T-cell (primary cell): ENCODE results near the gene UROC1. TPM values are rescaled to one million over a fixed set of nuclear protein-coding genes. Genes with fewer than 3 reads are reported as not detected.

ENCODE experiments used
- ATAC-seq, 4 experiments: fragments of 200-7000 bp in 3 of 4; fragments of 150-1000 bp in 1 of 4; cut with Tn5 transposase; replicated peaks in 1 of 4; 1 replicate in 3 of 4; 2 replicates in 1 of 4; pipeline ENCODE4 v1.10.0; 2021; ENCODE audit warnings: moderate library complexity in 3 of 4, mild to moderate bottlenecking in 2 of 4, moderate number of reproducible peaks in 1 of 4
- CTCF ChIA-PET, 2 donors: fragments of 300-600 bp; sonication (Branson Sonifier 250); formaldehyde crosslinking; loops; one replicate each; lab custom pipeline; 2022; ENCODE audit warnings: antibody characterized with exemption in 2 of 2; lab: Charles Lee
- POLR2A ChIA-PET, 2 donors: fragments of 300-600 bp; sonication (Branson Sonifier 250); formaldehyde crosslinking; loops; one replicate each; lab custom pipeline; 2022; ENCODE audit warnings: antibody characterized with exemption in 2 of 2; lab: Charles Lee
- DNase-seq, 35 experiments: peaks; one replicate each; pipeline versions ENCODE4 v3.0.0 to v3.0.0-alpha.2; 2013 to 2023
- H3K27ac ChIP-seq: one replicate; pipeline ENCODE4 v1.5.1; 2013; ENCODE audit warnings: low read length
- H3K27me3 ChIP-seq, 2 experiments: replicated peaks in 1 of 2; 1 replicate in 1 of 2; 2 replicates in 1 of 2; pipeline versions ENCODE4 v1.6.1 to v1.7.0; 2013; ENCODE audit warnings: low read length in 1 of 2, mixed read lengths in 1 of 2; ENCODE audit not compliant: control insufficient read depth in 2 of 2, insufficient read depth in 2 of 2; ENCODE audit errors: extremely low read depth in 1 of 2
- H3K36me3 ChIP-seq, 2 donors: 1 replicate in 1 of 2; 2 replicates in 1 of 2; pipeline versions ENCODE4 v1.6.1 to v1.7.0; 2013; ENCODE audit warnings: low read length in 1 of 2; ENCODE audit not compliant: control insufficient read depth in 2 of 2, insufficient read depth in 1 of 2; ENCODE audit errors: extremely low read depth in 1 of 2
- H3K4me1 ChIP-seq, 2 experiments: 1 replicate in 1 of 2; 2 replicates in 1 of 2; pipeline versions ENCODE4 v1.6.1 to v1.7.0; 2013; ENCODE audit warnings: low read length in 2 of 2, mixed read lengths in 1 of 2; ENCODE audit not compliant: insufficient read depth in 2 of 2, control insufficient read depth in 1 of 2; ENCODE audit errors: extremely low read depth in 1 of 2
- H3K4me3 ChIP-seq, 2 donors: 1 replicate in 1 of 2; 2 replicates in 1 of 2; pipeline versions ENCODE4 v1.5.1 to v1.7.0; 2013; ENCODE audit warnings: mild to moderate bottlenecking in 2 of 2, low read length in 1 of 2, moderate library complexity in 1 of 2; ENCODE audit not compliant: control insufficient read depth in 1 of 2; ENCODE audit errors: extremely low read depth in 1 of 2
- H3K9me3 ChIP-seq: 2 replicates; pipeline ENCODE4 v1.7.0; 2013
- H3K27ac Mint-ChIP-seq, 2 donors: one replicate each; pipeline ENCODE4 v1.8.0; 2020 to 2021; ENCODE audit warnings: mild to moderate bottlenecking in 2 of 2, mixed read lengths in 2 of 2
- H3K27me3 Mint-ChIP-seq, 2 donors: one replicate each; pipeline ENCODE4 v1.8.0; 2021 to 2022; ENCODE audit warnings: mixed read lengths in 2 of 2
- H3K36me3 Mint-ChIP-seq: one replicate; pipeline ENCODE4 v1.8.0; 2021; ENCODE audit warnings: mixed read lengths
- H3K4me1 Mint-ChIP-seq, 3 donors: one replicate each; pipeline ENCODE4 v1.8.0; 2020 to 2022; ENCODE audit warnings: mixed read lengths in 3 of 3, mild to moderate bottlenecking in 1 of 3
- H3K4me3 Mint-ChIP-seq, 3 donors: one replicate each; pipeline ENCODE4 v1.8.0; 2020 to 2022; ENCODE audit warnings: mild to moderate bottlenecking in 3 of 3, mixed read lengths in 3 of 3, moderate library complexity in 3 of 3
- H3K9me3 Mint-ChIP-seq, 3 donors: one replicate each; pipeline ENCODE4 v1.8.0; 2020 to 2022; ENCODE audit warnings: mixed read lengths in 3 of 3
- WGBS: methylation state at CpG from one replicate; pipeline ENCODE4 v1.1.5; 2013; ENCODE audit warnings: missing lambda C conversion rate; ENCODE audit not compliant: insufficient coverage; 5-methylcytosine and 5-hydroxymethylcytosine counted together
- total RNA-seq, 35 experiments: library from RNA in 6 of 35; stranded (reverse) in 6 of 35; fragments of 120-200 nt in 1 of 35; gene quantifications; one replicate each; pipeline versions ENCODE4 v1.2.1 to v1.2.4 and lab custom pipeline; 2013 to 2026

The UROC1 gene
- total RNA-seq, 5 donors from 2014 or later (not counting 1 experiment from before 2014, with no cell fraction given): 0.09 TPM; not detected in 4

GRCh38 chr3:126523745-126524428 is 6.3 kb upstream of the UROC1 start, which contains the start of gene CHST13:
Gene CHST13, plus strand, starts transcription at chr3:126524155. Its CDS starts 178 bp downstream, at chr3:126524333.
- ChIA-PET CTCF (interaction anchor here in 1 of 2 donors (0.7 kb wide), 3 partner anchors 345 to 511 kb away, joined by 3 to 6 read pairs (median 6); no protein-coding TSS in a partner anchor), POLR2A (no interaction called here)
- Histone ChIP-seq H3K4me1 (peaks cover 0 to 7% of the 10 kb centered on the region in 2 experiments), H3K27ac (no peak within 1 kb of the TSS), H3K36me3 (no peaks in the 10 kb centered on the region), H3K9me3 (no peaks in the 10 kb centered on the region), H3K4me3 (no peak within 1 kb of the TSS), H3K27me3 (peaks cover 0 to 44% of the 10 kb centered on the region in 2 experiments)
- H3K9me3 Mint-ChIP-seq: no peaks in the 10 kb centered on the region
- H3K4me1 Mint-ChIP-seq: no peaks in the 10 kb centered on the region
- H3K27me3 Mint-ChIP-seq: peaks cover 12 to 24% of the 10 kb centered on the region in 2 donors
- peak within 1 kb of the TSS in 1 of 3 donors; percentile 12 for H3K4me3 Mint-ChIP-seq
- no peak for ATAC-seq
- peak in 1 of 35 experiments; percentile 10 for DNase-seq
- WGBS: 12% methylated on average over 56 of the region's 56 CpGs
- no peak within 1 kb of the TSS for H3K27ac Mint-ChIP-seq
- H3K36me3 Mint-ChIP-seq: no peaks in the 10 kb centered on the region

GRCh38 chr3:126522363-126522788 is 4.8 kb upstream of the UROC1 start:
- peaks cover 12 to 24% of the 10 kb centered on the region in 2 donors for H3K27me3 Mint-ChIP-seq
- POLR2A ChIA-PET: no interaction called here

GRCh38 chr3:126521122-126521891 is 3.7 kb upstream of the UROC1 start:
- no peaks in the 10 kb centered on the region for H3K9me3 ChIP-seq
- ChIA-PET POLR2A (no interaction called here), CTCF (interaction anchor here (0.6 to 1.1 kb wide), 3 partner anchors 91 to 1295 kb away, joined by 3 to 7 read pairs (median 3); no protein-coding TSS in a partner anchor)
- H3K36me3 ChIP-seq: no peaks in the 10 kb centered on the region
- ATAC-seq (no peak), DNase-seq (no peak)
- H3K27ac ChIP-seq: no peak overlapping the region
- no peak overlapping the region for H3K4me3 Mint-ChIP-seq
- H3K36me3 Mint-ChIP-seq: no peaks in the 10 kb centered on the region
- no peak overlapping the region for H3K4me3 ChIP-seq
- 81% methylated on average over 11 of the region's 11 CpGs for WGBS
- no peaks in the 10 kb centered on the region for H3K4me1 Mint-ChIP-seq
- no peaks in the 10 kb centered on the region for H3K9me3 Mint-ChIP-seq
- H3K27me3 Mint-ChIP-seq: peaks cover 12 to 24% of the 10 kb centered on the region in 2 donors
- no peak overlapping the region for H3K27ac Mint-ChIP-seq
- H3K27me3 ChIP-seq: peaks cover 0 to 55% of the 10 kb centered on the region in 2 experiments
- H3K4me1 ChIP-seq: peaks cover 0 to 7% of the 10 kb centered on the region in 2 experiments

More at GRCh38 chr3:126522363-126522788, 4.8 kb upstream of the UROC1 start:
- H3K4me3 Mint-ChIP-seq: no peak overlapping the region
- H3K4me1 ChIP-seq: peaks cover 0 to 7% of the 10 kb centered on the region in 2 experiments
- DNase-seq (peak in 22 of 35 experiments; percentile 4 to 57 (median 28)), ATAC-seq (peak in 3 of 4 experiments; percentile 24 to 41 (median 25))
- H3K9me3 ChIP-seq: no peaks in the 10 kb centered on the region
- H3K27ac ChIP-seq: no peak overlapping the region
- H3K4me3 ChIP-seq: no peak overlapping the region
- no peaks in the 10 kb centered on the region for H3K9me3 Mint-ChIP-seq
- H3K4me1 Mint-ChIP-seq: no peaks in the 10 kb centered on the region
- H3K36me3 ChIP-seq: no peaks in the 10 kb centered on the region
- H3K27me3 ChIP-seq: peaks cover 0 to 57% of the 10 kb centered on the region in 2 experiments
- no peak overlapping the region for H3K27ac Mint-ChIP-seq
- 2% methylated on average over 6 of the region's 6 CpGs for WGBS
- CTCF ChIA-PET: interaction anchor here (0.5 to 1.1 kb wide), 11 partner anchors 28 to 1632 kb away, joined by 3 to 5 read pairs (median 3); no protein-coding TSS in a partner anchor
- H3K36me3 Mint-ChIP-seq: no peaks in the 10 kb centered on the region

GRCh38 chr3:126519506-126520455 is 2.2 kb upstream of the UROC1 start:
- POLR2A ChIA-PET: no interaction called here
- Mint-ChIP-seq H3K27ac (no peak overlapping the region), H3K36me3 (no peaks in the 10 kb centered on the region), H3K4me3 (no peak overlapping the region), H3K4me1 (no peaks in the 10 kb centered on the region), H3K27me3 (peaks cover 12 to 16% of the 10 kb centered on the region in 2 donors), H3K9me3 (no peaks in the 10 kb centered on the region)
- Histone ChIP-seq H3K27me3 (peaks cover 0 to 41% of the 10 kb centered on the region in 2 experiments), H3K36me3 (no peaks in the 10 kb centered on the region), H3K4me1 (peaks cover 0 to 7% of the 10 kb centered on the region in 2 experiments), H3K27ac (no peak overlapping the region), H3K9me3 (no peaks in the 10 kb centered on the region), H3K4me3 (no peak overlapping the region)
- 49% methylated on average over 5 of the region's 10 CpGs for WGBS
- no peak for DNase-seq
- ATAC-seq: no peak
- CTCF ChIA-PET: interaction anchor here in 1 of 2 donors (0.7 kb wide), 1 partner anchor 90 kb away, joined by 3 read pairs; no protein-coding TSS in a partner anchor

GRCh38 chr3:126518779-126519177 is 1.2 kb upstream of the UROC1 start:
- H3K27me3 Mint-ChIP-seq: peaks cover 11 to 12% of the 10 kb centered on the region in 2 donors
- peaks cover 0 to 33% of the 10 kb centered on the region in 2 experiments for H3K27me3 ChIP-seq
- H3K27ac ChIP-seq: no peak overlapping the region
- no peaks in the 10 kb centered on the region for H3K36me3 ChIP-seq
- H3K36me3 Mint-ChIP-seq: no peaks in the 10 kb centered on the region
- H3K4me1 Mint-ChIP-seq: no peaks in the 10 kb centered on the region
- ATAC-seq (no peak), DNase-seq (no peak)
- H3K9me3 Mint-ChIP-seq: no peaks in the 10 kb centered on the region
- 50% methylated on average over 2 of the region's 4 CpGs for WGBS
- CTCF ChIA-PET: no interaction called here
- POLR2A ChIA-PET: no interaction called here
- H3K9me3 ChIP-seq: no peaks in the 10 kb centered on the region
- H3K4me1 ChIP-seq: peaks cover 0 to 2% of the 10 kb centered on the region in 2 experiments
- no peak overlapping the region for H3K27ac Mint-ChIP-seq
- no peak overlapping the region for H3K4me3 ChIP-seq
- no peak overlapping the region for H3K4me3 Mint-ChIP-seq
